Stimulated activated CD8-positive, alpha-beta memory T cell treated with anti-CD3 and anti-CD28 coated beads, Interleukin-15, amount 100 ng/mL, for 4 hours (primary cell): ENCODE results near the gene NET1.

ENCODE experiments used
- DNase-seq, 2 donors: peaks; one replicate each; pipeline ENCODE4 v3.0.0-alpha.2; 2020; ENCODE audit warnings: low read depth in 2 of 2

The NET1 gene

DNA sequence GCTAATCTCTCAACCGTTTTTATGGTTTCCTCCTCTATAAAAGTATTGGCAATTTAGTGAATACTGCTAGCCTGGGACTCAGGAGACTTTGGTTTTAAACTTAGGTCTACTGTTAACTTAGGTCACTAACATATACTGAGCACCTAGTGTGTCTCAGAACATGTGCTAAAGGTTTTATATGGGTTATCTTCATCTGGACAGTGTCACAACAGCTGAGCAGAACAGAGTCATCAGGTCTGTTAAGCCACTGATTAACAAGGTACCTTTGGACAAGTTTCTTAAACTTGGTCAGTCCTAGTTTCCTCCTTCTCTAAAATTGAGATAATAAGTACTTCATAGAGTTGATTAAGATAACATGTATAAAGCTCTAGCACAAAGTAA lies 30.6 kb downstream of the NET1 start:
- DNase-seq = no peak

DNA sequence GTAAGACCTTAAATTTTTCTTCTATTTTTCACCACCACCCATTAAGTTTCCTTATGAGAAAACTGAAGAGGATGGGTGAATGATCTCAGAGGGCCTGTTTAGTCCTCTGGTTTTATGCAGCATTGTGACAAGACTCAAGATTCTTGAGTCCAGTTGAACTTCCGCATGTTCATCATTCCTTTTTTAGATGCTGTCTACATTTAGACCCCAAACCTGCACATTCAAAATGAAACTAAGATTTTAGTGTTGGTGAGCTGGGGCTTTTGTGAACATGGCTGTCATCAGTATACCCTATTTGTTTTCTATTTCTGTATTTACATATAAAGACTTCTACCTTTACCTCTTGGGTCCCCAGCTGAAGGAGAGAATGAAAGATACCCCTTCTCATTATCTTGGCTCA lies 31.1 kb downstream of the NET1 start:
- no peak for DNase-seq

DNA sequence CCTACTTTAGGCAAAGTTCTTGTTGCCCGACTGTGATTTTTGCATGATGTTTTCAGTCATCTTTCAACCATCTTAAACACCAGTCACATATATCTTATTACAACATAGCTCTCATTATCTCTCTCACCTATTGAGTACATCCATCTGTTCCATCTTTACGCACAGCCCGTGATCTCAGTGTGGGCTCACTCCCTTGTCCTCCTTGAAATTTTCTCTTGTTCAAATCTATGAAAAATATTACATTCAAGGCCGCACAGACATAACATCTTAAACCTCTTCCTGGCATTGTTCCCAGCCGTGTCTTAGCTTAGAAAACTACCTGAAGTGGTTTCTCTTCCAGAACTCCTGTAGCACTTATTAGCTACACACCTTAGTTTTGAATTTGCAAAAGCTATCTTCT lies 32.6 kb downstream of the NET1 start:
- DNase-seq = no peak

DNA sequence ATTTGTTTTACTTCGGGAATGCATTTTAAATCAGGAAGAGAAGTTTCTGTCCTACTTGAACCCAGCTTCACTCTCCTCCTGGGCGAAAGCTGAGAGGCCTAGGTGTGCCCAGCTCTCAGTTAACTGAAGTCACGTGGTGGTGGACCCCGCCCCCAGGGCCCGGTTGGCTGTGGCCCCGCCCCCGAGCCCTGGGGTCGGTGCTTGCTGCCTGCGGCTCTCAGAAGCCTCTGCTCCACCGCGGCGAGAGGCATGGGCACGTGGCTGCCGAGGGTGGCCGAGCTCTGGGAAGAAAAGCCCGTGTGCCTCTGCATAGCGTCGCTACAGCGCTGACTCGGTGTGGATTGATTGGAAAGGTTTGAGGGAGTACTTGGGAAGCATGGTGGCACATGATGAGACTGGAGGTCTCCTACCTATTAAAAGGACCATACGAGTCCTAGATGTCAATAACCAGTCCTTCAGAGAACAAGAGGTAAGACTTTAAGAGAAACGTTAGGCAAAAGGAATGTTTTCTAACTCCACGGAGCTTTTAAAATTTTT lies 34.1 kb downstream of the NET1 start:
- peak; percentile 46 to 55 for DNase-seq

DNA sequence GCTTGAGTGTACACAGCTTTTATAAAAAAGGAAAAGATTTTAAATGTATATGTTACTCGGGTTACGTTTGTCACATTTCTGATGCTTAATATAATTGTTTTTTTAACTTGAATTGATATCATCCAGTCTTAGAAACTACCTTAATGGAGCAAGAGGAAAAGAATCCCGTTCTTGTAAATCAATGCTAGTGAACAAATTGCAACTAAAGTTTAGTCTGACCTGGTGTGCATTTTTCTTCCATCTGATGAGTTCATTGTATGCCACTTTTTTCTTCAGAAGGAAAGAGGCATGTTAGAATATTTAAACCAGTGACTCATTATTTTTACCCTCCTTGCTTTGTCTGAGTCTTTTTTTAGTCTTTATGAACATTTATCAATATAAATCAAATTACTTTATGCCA lies 34.7 kb downstream of the NET1 start:
- DNase-seq = no peak

DNA sequence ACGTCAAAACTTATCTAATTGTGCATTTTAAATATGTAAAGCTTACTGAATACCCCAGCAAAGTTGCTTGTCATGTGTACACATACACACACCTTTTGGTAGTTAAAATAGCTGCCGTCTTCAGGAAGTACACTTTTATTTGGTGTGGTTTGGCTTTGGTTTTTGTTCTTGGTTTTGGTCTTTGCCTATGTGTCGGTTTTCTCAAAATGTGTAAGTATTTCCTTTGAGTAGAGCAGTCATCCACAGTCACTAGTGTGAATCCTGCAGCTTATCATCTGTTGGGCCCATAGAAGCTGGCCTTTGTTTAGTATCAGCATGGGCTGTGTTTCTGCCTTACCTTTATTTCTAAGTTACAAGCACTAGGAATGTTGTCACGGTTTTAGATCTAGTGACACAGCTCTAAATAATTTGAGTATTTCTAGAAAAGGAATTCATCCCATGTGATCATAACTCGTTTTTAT lies 35.3 kb downstream of the NET1 start:
- DNase-seq = no peak

DNA sequence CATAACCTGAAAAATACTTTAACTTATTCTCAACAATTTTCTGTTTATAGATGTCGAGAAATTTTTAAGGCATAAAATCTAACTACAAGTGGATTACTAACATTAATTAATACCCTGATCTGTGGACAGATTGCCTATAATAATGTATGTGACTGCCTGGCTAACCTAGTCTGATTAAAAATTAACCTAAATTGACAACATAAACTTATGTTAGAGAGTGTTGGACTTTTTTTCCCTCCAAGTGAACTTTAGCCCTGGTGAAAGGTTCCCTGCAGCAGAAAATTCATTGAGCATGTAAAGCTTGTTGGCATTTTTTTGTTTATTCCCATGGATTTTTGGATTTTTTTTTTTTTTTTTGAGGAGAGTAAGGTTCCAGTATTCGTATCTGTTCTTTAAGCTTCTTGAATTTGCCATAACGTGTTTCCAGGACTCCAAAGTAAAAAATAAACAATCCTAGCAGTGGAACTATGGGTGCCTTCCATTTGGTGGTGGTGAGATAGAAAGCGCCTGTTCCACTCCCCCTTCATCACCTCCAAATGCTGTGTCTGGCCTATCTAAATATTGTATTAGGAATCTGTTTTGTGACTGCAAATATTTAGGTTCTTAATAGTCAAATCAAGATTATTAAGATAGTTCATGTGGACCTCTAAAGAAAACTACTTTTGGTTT lies 36.1 kb downstream of the NET1 start:
- DNase-seq = no peak

DNA sequence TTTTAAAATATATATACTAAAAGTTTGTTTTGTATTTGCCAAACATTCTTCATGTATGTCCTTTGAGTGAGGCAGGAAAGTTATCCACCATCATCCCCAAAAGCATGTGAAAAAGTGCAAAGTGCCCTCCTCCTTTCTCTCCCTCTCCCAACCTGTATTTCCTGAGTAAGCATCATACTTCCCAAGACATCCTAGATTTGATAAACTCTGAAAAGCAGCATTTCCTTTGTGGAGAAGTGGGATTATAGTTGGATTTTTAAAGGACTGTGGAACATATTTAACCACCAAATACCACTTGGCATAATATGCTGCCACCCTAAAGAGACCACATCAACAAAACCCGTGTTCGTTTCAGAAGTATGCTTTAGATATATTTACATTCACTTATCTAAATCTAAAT lies 36.9 kb downstream of the NET1 start:
- DNase-seq = no peak

DNA sequence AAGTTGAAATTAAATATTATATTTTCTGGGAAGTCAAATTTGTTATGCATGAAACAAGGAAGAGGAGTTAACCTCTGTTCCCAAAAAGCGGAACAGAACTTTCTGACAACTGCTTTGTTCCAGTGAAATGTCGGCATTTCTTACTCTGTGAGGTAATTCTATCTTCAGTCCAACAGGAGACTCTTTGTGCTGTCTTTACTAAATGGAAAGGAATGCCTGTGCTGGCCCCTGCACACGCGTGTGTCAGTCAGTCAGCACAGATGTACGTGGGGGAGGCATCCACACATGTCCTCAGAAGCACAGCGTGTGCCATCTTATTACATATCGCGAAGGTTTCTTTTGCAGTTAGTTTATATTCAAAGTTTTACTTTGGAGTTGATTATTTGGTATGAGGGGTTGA lies 37.5 kb downstream of the NET1 start:
- no peak for DNase-seq

DNA sequence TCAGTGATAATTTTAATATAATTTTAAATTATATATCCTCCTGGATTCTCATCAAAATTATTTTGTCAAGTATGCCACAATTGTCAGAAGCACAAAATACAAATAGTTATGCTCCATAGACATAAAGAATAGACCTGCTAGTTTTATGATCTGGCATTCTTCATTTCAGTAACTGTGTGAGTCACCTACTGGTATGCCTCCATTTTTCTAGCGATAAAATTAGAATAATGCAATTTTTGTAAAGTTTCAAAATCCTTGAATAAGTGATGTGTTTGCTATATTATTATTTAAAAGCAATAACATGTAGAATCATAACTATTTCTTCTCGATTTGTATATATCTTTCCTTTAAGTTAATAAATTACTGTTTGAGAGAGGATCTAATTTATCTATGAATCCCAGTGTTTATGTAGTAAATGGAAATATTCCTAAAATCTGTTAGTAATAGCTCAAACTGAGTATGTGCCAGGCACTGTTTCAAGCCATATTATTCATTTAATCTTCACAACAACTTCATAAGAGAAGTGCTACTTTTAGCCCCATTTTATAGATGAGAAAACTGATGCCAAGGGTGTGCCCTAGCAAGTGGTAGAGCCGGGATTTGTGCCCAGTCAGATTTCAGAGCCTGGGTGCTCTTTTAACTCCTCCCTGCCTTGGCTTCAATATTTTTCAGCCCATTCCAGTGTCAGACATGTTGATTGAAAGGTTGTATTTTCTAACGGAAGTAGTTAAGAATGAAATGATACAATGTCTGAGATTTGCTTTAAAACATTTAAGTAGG lies 38.4 kb downstream of the NET1 start:
- no peak for DNase-seq

DNA sequence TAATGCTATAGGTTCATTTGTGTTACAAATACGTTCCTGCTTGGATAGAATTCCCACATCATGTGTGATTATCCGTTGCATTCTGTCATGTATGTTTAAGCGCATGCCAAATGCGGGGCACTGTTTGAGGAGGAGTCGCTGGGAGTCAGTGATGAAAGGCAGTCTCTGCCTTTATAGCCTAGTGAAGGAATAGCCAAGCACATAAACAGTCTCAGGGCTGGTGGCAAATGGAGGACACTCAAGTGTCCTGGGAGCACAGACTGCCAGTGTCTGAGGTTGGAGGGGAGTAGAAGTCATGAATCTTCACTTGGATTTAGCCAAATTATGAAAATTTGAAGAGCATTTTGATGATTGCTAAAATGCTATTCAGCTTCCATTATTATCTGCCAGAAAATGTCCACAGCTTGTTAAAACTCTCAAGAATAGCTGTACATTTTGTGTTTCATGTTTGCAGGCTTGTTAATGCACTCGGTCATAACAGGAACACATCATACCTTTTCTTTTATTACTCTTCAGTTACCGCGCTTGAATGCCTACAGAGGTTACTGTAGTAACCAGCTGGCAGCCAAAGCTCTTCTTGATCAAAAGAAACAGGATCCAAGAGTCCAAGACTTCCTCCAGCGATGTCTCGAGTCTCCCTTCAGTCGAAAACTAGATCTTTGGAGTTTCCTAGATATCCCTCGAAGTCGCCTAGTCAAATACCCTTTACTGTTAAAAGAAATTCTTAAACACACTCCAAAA lies 41.6 kb downstream of the NET1 start:
- DNase-seq = no peak

DNA sequence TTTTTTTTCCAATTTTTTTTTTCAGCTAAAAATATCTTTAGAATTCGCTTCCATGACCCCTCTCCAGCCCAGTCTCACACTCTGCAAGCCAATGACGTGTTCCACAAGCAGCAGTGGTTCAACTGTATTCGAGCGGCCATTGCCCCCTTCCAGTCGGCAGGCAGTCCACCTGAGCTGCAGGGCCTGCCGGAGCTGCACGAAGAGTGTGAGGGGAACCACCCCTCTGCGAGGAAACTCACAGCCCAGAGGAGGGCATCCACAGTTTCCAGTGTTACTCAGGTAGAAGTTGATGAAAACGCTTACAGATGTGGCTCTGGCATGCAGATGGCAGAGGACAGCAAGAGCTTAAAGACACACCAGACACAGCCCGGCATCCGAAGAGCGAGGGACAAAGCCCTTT lies 44.2 kb downstream of the NET1 start:
- no peak for DNase-seq

DNA sequence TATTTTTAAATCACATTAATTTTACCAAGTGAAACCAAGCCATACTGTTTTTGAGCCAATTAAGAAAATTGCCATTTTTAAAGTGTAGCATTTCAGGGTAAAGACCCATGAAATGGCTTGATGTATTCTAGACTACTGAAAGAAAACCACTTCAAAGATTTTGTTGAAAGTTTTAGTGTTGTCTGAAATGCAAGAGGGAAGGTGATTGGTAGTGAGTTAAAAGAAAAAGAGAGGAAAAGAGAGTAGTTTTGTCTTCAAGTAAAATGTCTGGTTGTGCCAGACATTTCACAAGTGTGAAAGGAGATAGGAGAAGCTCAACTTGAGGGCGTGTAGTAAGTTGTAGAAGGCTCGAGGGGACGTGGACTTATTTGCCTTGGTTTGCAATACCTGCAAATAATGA lies 45.4 kb downstream of the NET1 start:
- no peak for DNase-seq

DNA sequence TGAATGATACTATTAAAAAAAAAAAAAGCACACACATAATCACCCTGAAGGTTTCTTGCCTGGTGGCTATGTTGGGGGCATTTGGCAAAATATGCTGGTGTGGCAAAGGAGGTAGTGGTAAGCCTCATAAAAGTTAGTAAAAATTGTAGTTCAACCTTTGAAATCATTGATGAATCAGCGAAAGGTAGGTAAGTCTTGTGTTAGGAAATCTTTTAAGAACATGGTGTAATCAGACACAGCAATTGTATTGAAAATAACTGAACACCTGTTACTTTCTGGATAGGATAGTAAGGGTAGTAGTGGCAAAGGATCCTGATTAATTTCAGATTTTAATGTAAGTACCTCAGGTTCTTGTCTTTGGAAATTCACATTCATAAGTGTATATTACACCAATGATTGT lies 46.1 kb downstream of the NET1 start:
- no peak for DNase-seq

DNA sequence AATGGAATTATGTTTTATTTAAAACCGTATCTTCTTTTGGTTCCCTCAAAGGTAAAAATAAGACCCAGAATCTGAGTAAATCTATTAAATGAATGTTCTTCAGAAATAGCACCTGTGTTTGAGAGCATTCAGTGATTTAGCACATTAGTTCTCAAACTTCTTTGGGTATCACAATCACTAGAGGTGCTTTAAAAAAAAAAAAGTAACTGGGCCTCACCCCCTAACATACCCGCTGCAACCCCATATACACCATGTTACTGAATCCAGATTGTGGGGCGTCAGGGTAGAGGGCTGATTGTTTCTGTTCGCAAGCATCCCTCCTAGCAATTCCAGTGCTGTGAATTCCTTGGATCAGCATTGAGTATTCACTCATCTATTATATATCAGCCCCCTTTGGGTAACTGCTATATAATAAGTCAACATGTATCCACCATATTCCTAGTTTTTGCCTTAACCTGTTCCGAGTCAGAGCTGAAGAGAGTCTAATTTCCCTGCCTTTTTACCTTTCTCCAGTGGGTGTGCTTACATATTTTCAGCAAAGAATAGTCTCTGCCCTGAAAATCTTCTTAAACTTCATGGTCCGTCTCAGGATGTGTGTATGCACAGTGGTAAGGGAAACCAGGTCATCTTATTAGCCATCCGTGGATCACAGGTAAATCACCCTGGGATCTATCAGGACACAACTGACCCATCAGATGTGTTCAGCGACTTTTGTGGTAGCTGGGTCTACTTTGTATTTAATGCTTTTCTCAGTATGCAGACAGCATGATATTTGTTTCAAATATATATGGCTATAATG lies 46.8 kb downstream of the NET1 start:
- no peak for DNase-seq

DNA sequence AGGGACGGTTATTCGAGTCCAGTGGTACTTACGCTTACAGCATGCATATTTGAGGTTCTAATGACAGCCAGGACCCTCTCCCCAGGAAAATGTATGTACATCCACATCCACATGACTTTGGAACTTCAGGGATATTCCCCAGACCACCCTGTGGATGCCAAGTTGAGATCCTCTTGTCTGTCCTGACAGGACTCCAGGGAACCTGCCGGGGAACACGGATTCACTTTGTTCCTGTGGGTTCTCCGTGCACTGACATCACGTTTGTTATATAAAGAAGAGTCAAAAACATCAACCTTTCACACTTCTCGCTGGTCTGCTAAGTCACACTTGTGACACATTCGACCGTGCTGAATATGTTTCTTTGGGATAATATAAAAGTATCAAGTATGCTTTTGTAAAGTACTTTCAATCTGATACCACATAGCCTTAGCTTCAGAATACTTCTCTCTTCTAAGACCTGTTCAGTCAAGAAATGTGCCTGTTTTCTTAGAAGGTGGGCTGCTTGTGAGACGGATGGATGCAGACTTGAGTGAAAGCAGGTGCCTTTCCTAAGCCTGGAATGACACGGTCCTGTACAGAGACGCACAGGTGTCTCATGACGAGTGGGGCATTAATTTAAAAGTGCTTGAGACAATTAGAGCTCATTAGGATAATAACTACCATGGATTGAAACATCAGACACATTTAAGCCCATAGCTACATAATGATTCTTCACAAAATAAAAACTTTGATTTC lies 48.3 kb downstream of the NET1 start:
- DNase-seq = no peak

DNA sequence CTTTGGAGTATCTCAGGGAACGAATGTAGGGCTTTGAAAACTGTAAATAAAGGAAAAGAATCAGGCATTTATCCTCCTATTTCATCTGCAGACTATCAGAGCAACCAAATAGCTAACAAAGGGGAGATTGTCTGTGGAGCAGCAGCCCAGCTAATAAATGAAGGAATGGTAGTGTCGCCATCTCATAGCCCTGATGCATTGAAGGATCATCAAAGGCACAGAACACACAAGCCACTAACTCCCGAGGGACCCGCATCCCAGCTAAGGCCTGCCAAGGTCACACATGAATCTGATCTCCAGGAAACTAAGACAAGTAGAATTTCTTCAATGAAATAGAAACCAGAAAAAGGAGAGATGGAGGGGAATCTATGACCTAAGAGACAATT lies 48.8 kb downstream of the NET1 start:
- DNase-seq = no peak

DNA sequence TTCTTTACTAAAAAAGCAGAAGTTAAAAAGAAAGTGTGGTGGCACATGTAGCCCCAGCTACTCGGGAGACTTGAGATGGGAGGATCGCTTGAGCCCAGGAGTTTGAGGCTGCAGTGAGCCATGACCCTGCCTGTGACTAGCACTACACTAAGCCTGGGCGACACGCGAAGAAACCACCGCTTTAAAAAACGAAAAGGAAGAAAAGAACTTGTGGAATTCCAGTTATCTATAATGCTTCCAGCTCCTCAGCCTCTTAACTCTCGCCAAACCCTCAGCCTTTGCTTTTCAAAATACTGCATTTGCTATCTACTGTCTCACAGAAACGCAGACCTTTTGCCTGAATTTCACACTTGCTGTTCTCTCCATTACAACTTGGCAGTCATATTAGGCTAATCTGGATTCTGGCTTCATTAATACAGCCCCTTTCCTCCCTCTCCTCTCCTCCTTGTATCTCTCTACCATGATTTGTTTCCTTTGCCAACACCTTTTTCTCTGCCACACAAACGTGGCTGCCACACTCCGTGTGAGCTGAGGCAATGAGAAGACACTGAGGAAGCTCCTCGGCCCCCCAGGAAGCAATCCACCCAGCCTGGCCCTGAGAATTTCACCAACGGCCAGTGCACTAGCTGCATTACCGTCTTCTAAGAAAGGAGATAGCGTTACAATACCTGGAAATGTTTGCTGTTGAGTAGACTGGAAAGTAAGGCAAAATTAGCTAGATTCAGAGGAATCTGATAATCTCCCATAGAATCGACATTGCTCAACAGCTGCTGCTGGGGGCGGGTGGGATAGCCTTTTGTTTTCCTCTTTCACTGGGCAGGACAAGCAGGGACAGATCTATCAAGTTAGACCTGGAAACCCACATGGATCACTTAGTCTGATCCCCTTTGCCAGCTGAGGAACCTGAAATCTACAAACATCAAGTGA lies 49.8 kb downstream of the NET1 start:
- no peak for DNase-seq

DNA sequence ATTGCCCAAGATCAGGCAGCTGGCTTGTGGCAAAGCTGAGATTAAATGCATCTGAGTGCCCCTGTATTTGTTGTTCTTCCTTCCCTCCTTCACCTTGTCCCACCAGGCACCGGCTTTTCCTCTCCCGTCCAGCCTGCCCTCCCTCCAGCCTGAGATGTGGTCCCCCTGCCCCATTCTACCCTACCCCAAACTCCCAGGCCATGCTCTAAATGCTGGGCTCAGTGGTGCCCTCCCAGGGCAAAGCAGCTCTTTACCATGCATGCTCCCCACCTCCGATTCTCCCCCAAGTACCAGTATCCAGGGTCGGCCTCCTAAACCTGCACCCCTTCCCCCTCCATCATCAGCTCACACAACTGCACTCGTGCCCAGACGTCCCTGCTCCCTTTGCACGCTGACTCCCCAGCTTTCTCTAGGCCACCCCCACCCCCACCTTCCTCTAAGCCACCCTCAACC lies 50.5 kb downstream of the NET1 start:
- DNase-seq = no peak

DNA sequence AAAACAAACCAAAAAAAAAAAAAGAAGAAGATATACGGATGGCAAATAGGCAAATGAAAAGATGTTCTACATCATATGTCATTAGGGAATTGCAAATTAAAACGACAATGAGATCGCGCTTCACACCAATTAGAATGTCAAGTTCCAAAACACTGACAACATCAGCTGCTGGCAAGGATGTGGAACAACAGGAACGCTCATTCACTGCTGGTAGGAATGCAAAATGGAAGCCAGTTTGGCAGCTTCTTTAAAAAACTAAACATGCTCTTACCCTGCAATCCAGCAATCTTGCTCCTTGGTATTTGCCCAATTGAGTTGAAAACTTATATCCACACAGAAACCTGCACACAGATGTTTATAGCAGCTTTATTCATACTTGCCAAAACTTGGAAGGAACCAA lies 52.2 kb downstream of the NET1 start:
- DNase-seq = no peak
